ENCODE results near the gene NPAS3. TPM values are rescaled to one million over a fixed set of nuclear protein-coding genes. Genes with fewer than 3 reads are reported as not detected.

The NPAS3 gene
- total RNA-seq, 1 donor from 2014 or later: 1.6 TPM

DNA sequence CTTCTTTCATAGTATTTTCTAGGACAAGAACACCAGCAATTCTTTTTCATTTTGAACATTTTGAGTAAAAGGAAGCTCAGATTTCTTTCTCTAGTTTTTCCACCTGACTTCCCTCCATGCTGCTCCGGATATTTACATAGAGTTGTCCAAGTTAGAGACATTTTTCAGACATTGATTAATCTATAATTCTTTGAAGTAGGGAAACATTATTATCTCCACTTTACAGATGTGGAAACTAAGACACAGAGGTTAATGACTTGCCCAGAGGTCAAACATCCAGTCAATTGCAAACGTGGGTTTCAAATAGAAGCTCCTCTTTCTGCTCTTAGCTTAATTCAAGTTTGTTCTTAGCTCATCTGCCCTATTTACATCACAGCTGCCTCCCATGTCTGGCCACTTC is 873.9 kb downstream of the NPAS3 start:
- TF ChIP-seq, protein P1, sequence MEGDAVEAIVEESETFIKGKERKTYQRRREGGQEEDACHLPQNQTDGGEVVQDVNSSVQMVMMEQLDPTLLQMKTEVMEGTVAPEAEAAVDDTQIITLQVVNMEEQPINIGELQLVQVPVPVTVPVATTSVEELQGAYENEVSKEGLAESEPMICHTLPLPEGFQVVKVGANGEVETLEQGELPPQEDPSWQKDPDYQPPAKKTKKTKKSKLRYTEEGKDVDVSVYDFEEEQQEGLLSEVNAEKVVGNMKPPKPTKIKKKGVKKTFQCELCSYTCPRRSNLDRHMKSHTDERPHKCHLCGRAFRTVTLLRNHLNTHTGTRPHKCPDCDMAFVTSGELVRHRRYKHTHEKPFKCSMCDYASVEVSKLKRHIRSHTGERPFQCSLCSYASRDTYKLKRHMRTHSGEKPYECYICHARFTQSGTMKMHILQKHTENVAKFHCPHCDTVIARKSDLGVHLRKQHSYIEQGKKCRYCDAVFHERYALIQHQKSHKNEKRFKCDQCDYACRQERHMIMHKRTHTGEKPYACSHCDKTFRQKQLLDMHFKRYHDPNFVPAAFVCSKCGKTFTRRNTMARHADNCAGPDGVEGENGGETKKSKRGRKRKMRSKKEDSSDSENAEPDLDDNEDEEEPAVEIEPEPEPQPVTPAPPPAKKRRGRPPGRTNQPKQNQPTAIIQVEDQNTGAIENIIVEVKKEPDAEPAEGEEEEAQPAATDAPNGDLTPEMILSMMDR (IDR thresholded peaks at IDR 0.05; ENCODE audit: unreplicated experiment): no peak
- H3K27ac Mint-ChIP-seq (ENCODE audit: unreplicated experiment): no peak overlapping the region
- no peaks in the 10 kb centered on the region for H3K9me3 Mint-ChIP-seq (ENCODE audit: unreplicated experiment)
- peaks cover 8% of the 10 kb centered on the region for H3K27me3 Mint-ChIP-seq (ENCODE audit: unreplicated experiment)
- H3K36me3 Mint-ChIP-seq (ENCODE audit: low read depth, unreplicated experiment): no peaks in the 10 kb centered on the region
- DNase-seq (ENCODE audit: low spot score): no peak
- no peak overlapping the region for H3K4me3 Mint-ChIP-seq (ENCODE audit: unreplicated experiment)
- H3K4me1 Mint-ChIP-seq (ENCODE audit: unreplicated experiment): no peaks in the 10 kb centered on the region

DNA sequence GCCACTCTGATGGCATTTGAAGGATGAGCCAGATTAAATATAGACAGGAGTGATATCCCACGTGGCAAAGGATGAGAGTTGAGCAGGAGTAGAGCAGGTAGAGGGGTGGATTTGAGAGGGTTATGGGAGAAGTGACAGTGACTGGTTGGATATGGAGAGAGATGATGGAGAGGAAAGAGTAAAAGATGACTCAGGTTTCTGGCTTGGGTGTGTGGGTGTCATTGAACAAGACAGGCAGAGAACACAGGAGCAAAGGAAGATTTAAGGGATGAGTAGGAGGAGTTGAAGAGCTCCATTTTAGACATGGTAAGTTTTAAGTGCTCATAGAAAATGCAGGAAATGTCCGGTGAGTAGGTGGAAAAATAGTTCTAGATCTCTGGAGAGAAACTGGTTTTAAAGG is 875.3 kb downstream of the NPAS3 start:
- Mint-ChIP-seq H3K4me3 (ENCODE audit: unreplicated experiment) (no peak overlapping the region), H3K27ac (ENCODE audit: unreplicated experiment) (no peak overlapping the region), H3K27me3 (ENCODE audit: unreplicated experiment) (peaks cover 6% of the 10 kb centered on the region), H3K9me3 (ENCODE audit: unreplicated experiment) (no peaks in the 10 kb centered on the region), H3K36me3 (ENCODE audit: low read depth, unreplicated experiment) (no peaks in the 10 kb centered on the region), H3K4me1 (ENCODE audit: unreplicated experiment) (no peaks in the 10 kb centered on the region)
- no peak for DNase-seq (ENCODE audit: low spot score)
- TF ChIP-seq, protein P1 (IDR thresholded peaks at IDR 0.05; ENCODE audit: unreplicated experiment): no peak

DNA sequence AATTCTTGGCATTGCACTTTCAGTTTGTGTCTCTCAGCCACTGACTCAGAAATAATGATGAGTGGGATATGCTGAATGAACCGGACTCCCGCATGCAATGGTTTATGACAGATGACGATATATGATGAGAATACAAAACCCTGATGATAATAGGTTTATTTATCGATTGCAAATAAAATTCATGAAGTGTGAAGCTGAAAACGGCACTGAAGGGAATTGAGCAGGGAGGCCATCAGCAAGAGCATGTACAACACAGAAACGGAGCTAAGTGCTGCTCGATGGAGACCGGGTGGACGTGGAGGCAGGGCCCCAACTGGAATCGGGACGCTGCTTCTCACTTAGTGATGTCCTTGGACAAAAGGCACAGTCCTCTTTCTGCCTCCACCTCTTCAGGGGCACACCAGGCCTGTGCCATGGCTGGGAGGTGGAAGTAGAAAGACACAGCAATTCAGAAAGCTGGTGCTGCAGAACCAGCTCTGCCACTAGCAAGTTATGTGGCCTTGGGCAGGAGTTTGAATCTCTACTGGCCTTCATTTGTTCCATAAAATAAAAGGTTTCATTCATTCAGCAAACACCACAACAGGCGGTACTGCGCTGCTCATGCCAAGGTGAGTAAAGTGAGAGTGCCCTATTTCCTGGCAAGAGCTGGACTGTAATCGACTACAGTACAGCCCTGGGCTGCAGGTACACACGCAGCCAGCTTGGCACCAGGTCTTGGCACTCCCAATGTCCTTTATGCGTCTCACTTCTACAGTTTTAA is 895.2 kb downstream of the NPAS3 start:
- TF ChIP-seq, protein P1 (IDR thresholded peaks at IDR 0.05; ENCODE audit: unreplicated experiment): no peak
- no peak overlapping the region for H3K27ac Mint-ChIP-seq (ENCODE audit: unreplicated experiment)
- H3K4me1 Mint-ChIP-seq (ENCODE audit: unreplicated experiment): peaks cover 13% of the 10 kb centered on the region
- no peak for DNase-seq (ENCODE audit: low spot score)
- no peaks in the 10 kb centered on the region for H3K27me3 Mint-ChIP-seq (ENCODE audit: unreplicated experiment)
- H3K36me3 Mint-ChIP-seq (ENCODE audit: low read depth, unreplicated experiment): no peaks in the 10 kb centered on the region
- H3K4me3 Mint-ChIP-seq (ENCODE audit: unreplicated experiment): no peak overlapping the region
- no peaks in the 10 kb centered on the region for H3K9me3 Mint-ChIP-seq (ENCODE audit: unreplicated experiment)

DNA sequence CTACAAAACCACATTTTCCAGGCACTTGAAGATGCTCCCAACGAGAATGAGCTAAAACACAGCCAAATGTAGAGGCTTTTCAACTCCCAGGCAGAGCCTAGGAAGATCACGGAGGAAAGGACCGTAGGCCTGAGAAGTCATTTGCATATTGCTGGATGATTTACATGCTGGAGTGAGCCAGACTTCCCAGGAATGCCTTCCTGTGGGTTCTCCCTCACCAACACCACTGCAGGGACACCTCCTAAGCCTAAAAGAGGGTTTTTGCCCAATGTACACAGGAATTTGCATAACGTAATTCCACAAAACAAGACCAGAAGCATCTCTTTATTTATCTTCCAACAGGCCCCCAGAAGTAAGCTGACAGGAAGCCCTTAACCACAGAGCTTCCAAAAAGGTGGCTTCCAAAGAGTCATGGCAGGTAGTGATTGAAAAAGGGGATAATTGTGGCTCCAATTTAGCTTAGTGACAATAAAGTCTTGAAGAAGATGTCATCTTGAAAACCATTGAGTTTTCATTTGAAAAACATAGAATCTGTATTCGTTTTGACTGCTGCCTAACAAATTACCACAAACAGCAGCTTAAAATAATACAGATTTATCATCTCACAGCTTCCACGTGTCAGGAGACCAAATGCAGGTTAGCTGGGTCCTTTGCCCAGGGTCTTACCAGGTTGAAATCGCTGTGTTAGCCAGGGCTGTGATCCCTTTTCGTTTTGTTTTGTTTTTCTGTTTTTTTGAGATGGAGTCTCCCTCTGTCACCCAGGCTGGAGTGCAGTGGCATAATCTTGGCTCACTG is 896.0 kb downstream of the NPAS3 start:
- no peak overlapping the region for H3K4me3 Mint-ChIP-seq (ENCODE audit: unreplicated experiment)
- no peak for DNase-seq (ENCODE audit: low spot score)
- no peak overlapping the region for H3K27ac Mint-ChIP-seq (ENCODE audit: unreplicated experiment)
- H3K4me1 Mint-ChIP-seq (ENCODE audit: unreplicated experiment): peaks cover 13% of the 10 kb centered on the region
- TF ChIP-seq, protein P1 (IDR thresholded peaks at IDR 0.05; ENCODE audit: unreplicated experiment): no peak
- no peaks in the 10 kb centered on the region for H3K9me3 Mint-ChIP-seq (ENCODE audit: unreplicated experiment)
- no peaks in the 10 kb centered on the region for H3K27me3 Mint-ChIP-seq (ENCODE audit: unreplicated experiment)
- H3K36me3 Mint-ChIP-seq (ENCODE audit: low read depth, unreplicated experiment): no peaks in the 10 kb centered on the region

DNA sequence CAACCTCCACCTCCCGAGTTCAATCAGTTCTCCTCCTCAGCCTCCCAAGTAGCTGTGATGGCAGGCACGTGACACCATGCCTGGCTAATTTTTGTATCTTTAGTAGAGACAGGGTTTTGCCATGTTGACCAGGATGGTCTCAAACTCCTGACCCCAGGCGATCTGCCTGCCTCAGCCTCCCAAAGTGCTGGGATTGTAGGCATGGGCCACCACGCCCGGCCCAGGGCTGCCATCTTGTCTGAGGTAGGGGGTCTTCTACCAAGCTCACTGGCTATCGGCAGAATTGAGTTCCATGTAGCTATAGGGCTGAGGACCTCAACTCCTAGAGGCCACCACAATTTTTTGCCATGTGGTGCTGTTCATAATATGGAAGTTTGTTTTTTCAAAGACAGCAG is 896.6 kb downstream of the NPAS3 start:
- no peaks in the 10 kb centered on the region for H3K36me3 Mint-ChIP-seq (ENCODE audit: low read depth, unreplicated experiment)
- DNase-seq (ENCODE audit: low spot score): no peak
- H3K9me3 Mint-ChIP-seq (ENCODE audit: unreplicated experiment): no peaks in the 10 kb centered on the region
- TF ChIP-seq, protein P1 (IDR thresholded peaks at IDR 0.05; ENCODE audit: unreplicated experiment): no peak
- no peak overlapping the region for H3K4me3 Mint-ChIP-seq (ENCODE audit: unreplicated experiment)
- H3K4me1 Mint-ChIP-seq (ENCODE audit: unreplicated experiment): peaks cover 13% of the 10 kb centered on the region
- H3K27ac Mint-ChIP-seq (ENCODE audit: unreplicated experiment): no peak overlapping the region
- H3K27me3 Mint-ChIP-seq (ENCODE audit: unreplicated experiment): no peaks in the 10 kb centered on the region
